Brain pericyte (primary cell): ENCODE data around the gene SLC44A4.
"Not testable (repeated sequence)": the region's sequence is repeated elsewhere in the genome, so short reads cannot be mapped to it uniquely, and the experiment has no call there.

Experiments
- DNase-seq: peaks from one replicate; pipeline ENCODE4 v3.0.0-alpha.2; 2012; ENCODE audit warnings: low read depth, low spot score

The SLC44A4 gene

DNA sequence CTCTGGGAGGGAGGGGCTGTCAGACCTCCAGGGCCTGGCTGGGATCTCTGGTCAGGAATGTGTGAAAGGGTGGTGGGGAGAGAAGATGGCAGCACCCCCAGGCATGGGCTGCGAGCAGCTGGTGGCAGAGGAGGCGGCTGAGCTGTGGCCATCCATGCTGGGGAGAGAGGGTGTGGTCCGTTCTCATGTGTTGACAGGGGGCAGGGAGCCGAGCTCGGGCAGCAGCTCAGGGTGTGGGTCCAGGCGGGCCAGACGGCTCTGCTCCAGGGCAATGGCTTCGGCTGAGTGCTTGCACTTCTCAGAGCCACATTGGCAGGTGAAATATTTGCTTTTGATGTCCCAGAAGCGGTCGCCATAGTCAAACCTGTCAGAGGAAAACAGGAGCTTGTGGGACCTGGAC is 1.1 kb upstream of the SLC44A4 start:
- no peak for DNase-seq

GRCh38 chr6:31879143-31879542 is 346 bp upstream of the SLC44A4 start:
- no peak for DNase-seq

DNA sequence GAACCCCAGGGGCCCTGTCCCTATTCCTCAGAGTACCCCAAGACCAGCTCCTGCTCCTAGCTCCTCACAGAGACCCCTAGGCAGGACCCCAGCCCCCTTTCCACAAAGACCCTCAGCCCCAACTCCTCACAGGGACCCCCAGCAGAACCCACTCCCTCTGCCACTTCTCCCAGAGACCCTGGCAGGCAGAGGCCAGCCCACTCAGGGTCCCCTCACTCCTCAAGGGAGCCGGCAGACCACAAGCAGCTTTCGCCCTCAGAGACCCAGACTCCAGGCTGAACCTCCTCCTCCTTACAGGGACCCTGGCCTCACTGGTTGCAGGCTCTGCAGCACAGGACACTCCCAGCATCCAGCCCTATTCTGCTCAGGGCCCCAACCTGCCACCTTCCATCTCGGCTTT is 575 bp downstream of the SLC44A4 start:
- DNase-seq: no peak

DNA sequence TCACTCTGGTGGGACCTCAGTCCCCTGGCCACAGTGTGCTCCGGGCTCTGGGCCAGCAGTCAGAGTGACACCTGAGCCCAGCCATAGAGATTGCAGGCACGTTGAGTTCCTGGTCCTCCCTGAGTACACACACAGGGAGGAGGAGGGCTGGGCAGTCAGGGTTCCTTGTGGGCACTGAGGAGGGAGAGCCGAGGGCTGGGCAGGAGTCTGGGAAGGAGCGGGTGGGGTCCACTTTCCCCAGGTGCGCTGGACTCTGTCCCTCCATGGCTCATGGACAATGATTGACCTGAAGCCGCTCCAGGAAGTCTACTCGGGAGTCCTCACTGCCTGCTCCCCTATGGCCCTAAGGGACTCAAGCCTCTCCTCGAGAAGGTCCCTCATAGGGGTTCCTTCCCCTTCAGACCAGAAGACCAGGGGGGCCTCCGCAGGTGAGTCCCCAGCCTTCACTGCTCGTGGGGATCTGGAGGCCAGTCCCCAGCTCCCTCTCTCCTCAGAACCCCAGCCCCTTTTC is 1.1 kb downstream of the SLC44A4 start:
- no peak for DNase-seq

- DNase-seq: no peak
Measured at GRCh38 chr6:31877125-31877650, 1.6 kb downstream of the SLC44A4 start.

GRCh38 chr6:31876357-31876756 is 2.4 kb downstream of the SLC44A4 start:
- DNase-seq: no peak

DNA sequence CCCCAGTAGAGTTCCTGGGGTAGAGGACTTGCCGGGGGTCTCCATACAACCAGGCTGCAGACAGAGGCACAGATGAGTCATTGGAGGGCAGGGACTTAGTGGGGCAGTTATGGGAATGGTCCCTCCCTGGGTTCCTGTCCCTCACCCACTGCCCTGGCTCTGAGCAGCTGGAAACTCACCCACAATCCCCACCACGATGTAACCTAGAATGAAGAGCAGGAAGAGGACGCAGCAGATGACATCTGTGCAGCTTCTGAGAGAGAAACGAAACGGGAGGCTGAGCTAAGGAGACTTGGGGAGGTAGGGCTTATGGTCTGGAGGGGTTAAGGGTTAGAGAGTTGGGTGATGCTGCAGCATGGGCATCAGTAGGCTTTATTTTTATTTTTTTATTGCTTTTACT is 2.9 kb downstream of the SLC44A4 start:
- no peak for DNase-seq

- no peak for DNase-seq
Measured at GRCh38 chr6:31874836-31875572, 3.8 kb downstream of the SLC44A4 start.

DNA sequence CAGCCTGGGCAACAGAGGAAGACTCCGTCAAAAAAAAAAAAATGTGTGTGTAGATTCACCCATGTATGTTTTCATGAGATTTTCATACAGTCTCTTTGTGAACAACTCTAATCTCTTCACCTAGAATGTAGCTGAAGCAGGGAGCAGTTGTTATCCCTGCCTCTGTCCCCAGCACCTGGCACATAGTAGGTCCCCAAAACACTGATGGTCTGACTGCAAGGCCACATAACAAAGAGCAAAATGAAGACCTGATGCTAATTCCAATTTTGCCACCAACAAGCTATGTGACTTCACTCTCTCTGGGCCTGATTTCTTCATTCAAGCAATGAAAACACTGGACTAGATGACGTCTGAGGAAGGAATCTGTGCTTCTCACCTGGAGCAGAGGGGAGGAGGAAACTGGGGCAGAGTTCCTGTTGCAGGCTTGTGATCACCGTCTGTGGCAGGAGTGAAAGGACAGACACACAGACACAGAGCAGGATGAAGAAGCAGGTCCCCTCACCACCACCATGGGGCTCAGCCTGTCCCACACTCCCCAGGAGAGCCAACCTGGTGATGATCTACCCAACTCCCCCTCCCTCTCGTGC is 4.6 kb downstream of the SLC44A4 start:
- no peak for DNase-seq

GRCh38 chr6:31871046-31871659 is 7.6 kb downstream of the SLC44A4 start:
- no peak for DNase-seq

- DNase-seq: no peak
Measured at GRCh38 chr6:31870385-31870921, 8.3 kb downstream of the SLC44A4 start.

DNA sequence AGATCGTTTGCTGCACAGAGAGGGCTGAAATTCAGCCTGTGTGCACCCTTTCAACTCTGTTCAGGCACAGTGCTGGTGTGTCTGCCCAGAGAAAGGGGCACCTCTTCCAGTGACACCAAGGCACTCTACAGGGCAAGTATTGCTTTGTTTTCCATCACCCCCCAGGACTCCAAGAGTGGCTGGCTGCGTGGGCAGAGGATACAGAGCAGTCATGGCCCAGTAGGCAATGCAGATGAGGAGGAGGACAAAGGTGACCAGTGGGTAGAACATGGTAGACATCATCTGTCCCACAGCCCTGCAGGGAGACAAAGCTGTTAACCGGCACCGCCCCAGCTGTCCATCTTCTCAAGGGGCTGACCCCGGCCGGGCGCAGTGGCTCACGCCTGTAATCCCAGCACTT is 9.5 kb downstream of the SLC44A4 start:
- DNase-seq: no peak

DNA sequence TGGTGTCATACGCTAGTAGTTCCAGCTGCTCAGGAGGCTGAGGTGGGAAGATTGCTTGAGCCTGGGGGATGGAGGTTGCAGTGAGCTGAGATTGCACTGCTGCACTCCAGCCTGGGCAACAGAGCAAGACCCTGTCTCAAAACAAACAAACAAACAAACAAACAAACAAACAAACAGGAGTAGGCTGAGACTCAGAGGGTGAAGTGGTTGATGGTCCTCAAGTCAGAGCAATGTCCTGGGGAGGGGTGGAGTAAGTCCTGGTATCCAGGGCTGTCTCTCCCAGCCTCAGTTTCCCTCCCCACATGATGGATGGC is 10.2 kb downstream of the SLC44A4 start:
- DNase-seq: not testable (repeated sequence)

- no peak for DNase-seq
Measured at GRCh38 chr6:31865205-31866118, 13.3 kb downstream of the SLC44A4 start.

DNA sequence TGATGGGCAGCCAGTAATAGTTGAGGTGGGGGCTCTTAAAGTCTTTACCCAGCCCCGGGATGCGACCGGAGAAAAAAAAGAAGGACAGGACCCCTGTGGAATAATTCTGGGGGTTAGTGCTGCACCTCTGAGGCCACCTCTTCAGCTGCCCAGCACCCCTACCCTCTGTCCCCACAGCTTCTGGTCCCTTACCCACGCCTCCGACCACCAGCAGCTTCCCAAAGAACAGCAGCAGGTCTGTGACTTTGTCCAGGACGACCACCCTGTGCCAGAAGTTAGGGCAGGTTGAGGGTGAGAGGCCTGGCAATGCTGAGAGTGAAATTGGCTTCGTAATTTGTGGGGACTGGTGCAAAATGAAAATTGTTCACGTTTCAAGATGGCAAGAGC is 14.0 kb downstream of the SLC44A4 start:
- no peak for DNase-seq

DNA sequence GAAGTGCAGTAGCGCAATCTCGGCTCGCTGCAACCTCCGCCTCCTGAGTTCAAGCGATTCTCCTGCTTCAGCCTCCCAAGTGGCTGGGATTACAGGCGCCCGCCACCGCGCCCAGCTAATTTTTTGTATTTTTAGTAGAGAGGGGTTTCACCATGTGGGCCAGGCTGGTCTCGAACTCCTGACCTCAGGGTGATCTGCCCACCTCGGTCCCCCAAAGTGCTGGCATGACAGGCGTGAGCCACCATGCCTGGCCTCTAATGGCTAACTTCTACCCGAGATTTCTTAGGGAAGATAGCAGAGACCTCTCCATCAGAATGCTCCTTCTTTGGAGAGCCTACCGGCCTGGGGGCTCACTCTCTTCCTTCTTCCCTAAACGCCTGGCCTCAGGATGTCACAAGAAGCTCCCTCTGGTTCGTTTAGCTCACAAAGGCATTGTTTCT is 14.7 kb downstream of the SLC44A4 start:
- DNase-seq: not testable (repeated sequence)

- peak; percentile 100 for DNase-seq
Measured at GRCh38 chr6:31862344-31863235, 16.2 kb downstream of the SLC44A4 start, which contains the start of gene NEU1. NEU1 (minus strand) TSS chr6:31862821; CDS start chr6:31862776, 45 bp downstream.

- DNase-seq: no peak
Measured at GRCh38 chr6:31861919-31862343, 16.9 kb downstream of the SLC44A4 start.

- no peak for DNase-seq
Measured at GRCh38 chr6:31861150-31861549, 17.6 kb downstream of the SLC44A4 start.

DNA sequence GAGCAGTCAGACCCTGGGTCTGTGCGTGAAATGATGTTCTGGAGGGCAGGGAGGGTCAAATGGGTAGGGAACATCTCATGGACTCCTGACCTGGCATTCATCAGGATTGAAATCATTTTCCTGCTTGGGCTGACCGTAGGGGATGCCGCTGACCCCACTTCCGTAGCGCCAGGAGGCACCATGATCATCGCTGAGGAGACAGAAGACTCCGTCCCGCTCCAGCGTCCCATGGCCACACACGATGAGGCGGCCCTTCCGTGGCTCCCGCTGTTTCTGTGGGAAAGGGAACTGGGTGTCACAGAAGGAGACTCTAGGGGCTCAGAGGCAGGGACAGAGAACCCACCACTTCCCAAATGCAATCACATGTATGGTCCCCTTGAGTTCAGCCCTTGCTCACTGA is 18.4 kb downstream of the SLC44A4 start:
- DNase-seq: no peak
